Dendritic cell treated with granulocyte-macrophage colony-stimulating factor and Interleukin-4, amounts not matched to agents 40 ng/mL and 50 ng/mL, for 4 days (primary cell): ENCODE data around the gene CCDC120.
A peak's percentile ranks its signal among the peaks of the same experiment; 100 is the strongest.

Source experiments
- H3K27ac Mint-ChIP-seq: one replicate; pipeline ENCODE4 v1.8.0; 2022; ENCODE audit warnings: mild to moderate bottlenecking, mixed read lengths
- H3K27me3 Mint-ChIP-seq: one replicate; pipeline ENCODE4 v1.8.0; 2022; ENCODE audit warnings: mild to moderate bottlenecking, mixed read lengths
- H3K36me3 Mint-ChIP-seq: one replicate; pipeline ENCODE4 v1.8.0; 2022; ENCODE audit warnings: low read depth, mixed read lengths
- H3K4me1 Mint-ChIP-seq: one replicate; pipeline ENCODE4 v1.8.0; 2022; ENCODE audit warnings: low read depth, mixed read lengths
- H3K4me3 Mint-ChIP-seq: one replicate; pipeline ENCODE4 v1.8.0; 2022; ENCODE audit warnings: mild to moderate bottlenecking, moderate library complexity, mixed read lengths
- H3K9me3 Mint-ChIP-seq: one replicate; pipeline ENCODE4 v1.8.0; 2022; ENCODE audit warnings: mixed read lengths
- intact Hi-C: fragments of 100-400 bp; cut with micrococcal nuclease; formaldehyde crosslinking; loops from one replicate; pipeline ENCODE4 v1.15.0; 2022

CCDC120 gene

GRCh38 chrX:49058794-49059193, at the start of gene CCDC120:
Gene CCDC120 (plus strand): TSS chrX:49058999. CDS start chrX:49062042, 3,043 bp downstream.
- H3K4me1 Mint-ChIP-seq = peaks cover 16% of the 10 kb centered on the region
- no peak within 1 kb of the TSS for H3K27ac Mint-ChIP-seq
- H3K9me3 Mint-ChIP-seq = no peaks in the 10 kb centered on the region
- peaks cover 2% of the 10 kb centered on the region for H3K36me3 Mint-ChIP-seq
- H3K4me3 Mint-ChIP-seq = no peak within 1 kb of the TSS
- H3K27me3 Mint-ChIP-seq = no peaks in the 10 kb centered on the region
- intact Hi-C loops = no loop called here

GRCh38 chrX:49019050-49019449, 39.7 kb upstream of the CCDC120 start:
- Mint-ChIP-seq H3K9me3 (no peaks in the 10 kb centered on the region), H3K4me1 (peaks cover 9% of the 10 kb centered on the region), H3K27me3 (no peaks in the 10 kb centered on the region), H3K36me3 (peaks cover 3% of the 10 kb centered on the region), H3K4me3 (no peak overlapping the region), H3K27ac (no peak overlapping the region)
- intact Hi-C loops = no loop called here

- H3K27me3 Mint-ChIP-seq = no peaks in the 10 kb centered on the region
- H3K4me3 Mint-ChIP-seq = no peak overlapping the region
- H3K27ac Mint-ChIP-seq = no peak overlapping the region
- no peaks in the 10 kb centered on the region for H3K9me3 Mint-ChIP-seq
- intact Hi-C loops = no loop called here
- H3K4me1 Mint-ChIP-seq = peaks cover 9% of the 10 kb centered on the region
- peaks cover 10% of the 10 kb centered on the region for H3K36me3 Mint-ChIP-seq
These were observed 39.1 kb upstream of the CCDC120 start for GRCh38 chrX:49019599-49020249.

GRCh38 chrX:49029876-49030275, 28.9 kb upstream of the CCDC120 start:
- intact Hi-C loops = loop anchor here (10.0 kb wide), 1 partner anchor 45 kb away; no protein-coding TSS in a partner anchor
- no peaks in the 10 kb centered on the region for H3K27me3 Mint-ChIP-seq
- H3K27ac Mint-ChIP-seq = no peak overlapping the region

GRCh38 chrX:49030283-49030682, 28.5 kb upstream of the CCDC120 start:
- no peaks in the 10 kb centered on the region for H3K27me3 Mint-ChIP-seq
- peaks cover 88% of the 10 kb centered on the region for H3K36me3 Mint-ChIP-seq
- no peaks in the 10 kb centered on the region for H3K9me3 Mint-ChIP-seq
- intact Hi-C loops = loop anchor here (10.0 kb wide), 1 partner anchor 45 kb away; no protein-coding TSS in a partner anchor
- H3K4me3 Mint-ChIP-seq = no peak overlapping the region
- no peak overlapping the region for H3K27ac Mint-ChIP-seq
- H3K4me1 Mint-ChIP-seq = peaks cover 29% of the 10 kb centered on the region

More at GRCh38 chrX:49029876-49030275, 28.9 kb upstream of the CCDC120 start:
- H3K4me3 Mint-ChIP-seq = no peak overlapping the region
- H3K4me1 Mint-ChIP-seq = peaks cover 28% of the 10 kb centered on the region
- H3K36me3 Mint-ChIP-seq = peaks cover 87% of the 10 kb centered on the region
- H3K9me3 Mint-ChIP-seq = no peaks in the 10 kb centered on the region

- intact Hi-C loops = loop anchor here (10.0 kb wide), 1 partner anchor 53 kb away; no protein-coding TSS in a partner anchor
- H3K4me3 Mint-ChIP-seq = no peak overlapping the region
- H3K27ac Mint-ChIP-seq = peak overlapping the region; percentile 94
- no peaks in the 10 kb centered on the region for H3K9me3 Mint-ChIP-seq
- H3K4me1 Mint-ChIP-seq = peaks cover 42% of the 10 kb centered on the region
- H3K27me3 Mint-ChIP-seq = no peaks in the 10 kb centered on the region
- H3K36me3 Mint-ChIP-seq = peaks cover 74% of the 10 kb centered on the region
These were observed 20.8 kb upstream of the CCDC120 start for GRCh38 chrX:49037883-49038475.

GRCh38 chrX:49039598-49040375, 19.0 kb upstream of the CCDC120 start:
- Mint-ChIP-seq H3K27me3 (no peaks in the 10 kb centered on the region), H3K36me3 (peaks cover 57% of the 10 kb centered on the region), H3K27ac (peak overlapping the region; percentile 94), H3K4me1 (peaks cover 31% of the 10 kb centered on the region), H3K4me3 (peak overlapping the region; percentile 90), H3K9me3 (no peaks in the 10 kb centered on the region)
- intact Hi-C loops = loop anchor here (2.0 to 10.0 kb wide), 4 partner anchors 55 to 122 kb away; partner anchors contain the start of gene PIM2

GRCh38 chrX:49040376-49040955, 18.3 kb upstream of the CCDC120 start:
- Mint-ChIP-seq H3K4me3 (peak overlapping the region; percentile 90), H3K27ac (peak overlapping the region; percentile 94), H3K9me3 (no peaks in the 10 kb centered on the region), H3K36me3 (peaks cover 53% of the 10 kb centered on the region), H3K27me3 (no peaks in the 10 kb centered on the region), H3K4me1 (peaks cover 29% of the 10 kb centered on the region)
- intact Hi-C loops = loop anchor here (2.0 to 10.0 kb wide), 3 partner anchors 64 to 123 kb away; partner anchors contain the start of gene PIM2

- H3K4me3 Mint-ChIP-seq = peak overlapping the region; percentile 90
- intact Hi-C loops = loop anchor here (2.0 to 10.0 kb wide), 3 partner anchors 63 to 125 kb away; partner anchors contain the start of gene PIM2
These were observed 16.8 kb upstream of the CCDC120 start for GRCh38 chrX:49041744-49042580.

GRCh38 chrX:49042581-49043219, 16.1 kb upstream of the CCDC120 start:
- Mint-ChIP-seq H3K27ac (peak overlapping the region; percentile 94), H3K4me1 (peaks cover 29% of the 10 kb centered on the region), H3K9me3 (no peaks in the 10 kb centered on the region), H3K36me3 (peaks cover 44% of the 10 kb centered on the region), H3K27me3 (no peaks in the 10 kb centered on the region), H3K4me3 (peak overlapping the region; percentile 90)
- intact Hi-C loops = loop anchor here (1.0 to 10.0 kb wide), 3 partner anchors 40 to 125 kb away; partner anchors contain the start of genes GRIPAP1 and PIM2

More at GRCh38 chrX:49041744-49042580, 16.8 kb upstream of the CCDC120 start:
- Mint-ChIP-seq H3K27ac (peak overlapping the region; percentile 94), H3K36me3 (peaks cover 51% of the 10 kb centered on the region), H3K4me1 (peaks cover 29% of the 10 kb centered on the region), H3K27me3 (no peaks in the 10 kb centered on the region), H3K9me3 (no peaks in the 10 kb centered on the region)

GRCh38 chrX:49043220-49043986, 15.4 kb upstream of the CCDC120 start, which contains the start of gene TFE3:
Gene TFE3 (minus strand): TSS chrX:49043357. CDS start chrX:49043226, 131 bp downstream.
- Mint-ChIP-seq H3K27ac (peak within 1 kb of the TSS; percentile 94), H3K4me1 (peaks cover 29% of the 10 kb centered on the region), H3K36me3 (peaks cover 37% of the 10 kb centered on the region), H3K9me3 (no peaks in the 10 kb centered on the region), H3K27me3 (no peaks in the 10 kb centered on the region), H3K4me3 (peak within 1 kb of the TSS; percentile 90)
- intact Hi-C loops = loop anchor here (1.0 to 10.0 kb wide), 3 partner anchors 41 to 126 kb away; partner anchors contain the start of genes GRIPAP1 and PIM2

- Mint-ChIP-seq H3K27me3 (no peaks in the 10 kb centered on the region), H3K27ac (peak overlapping the region; percentile 94), H3K4me1 (peaks cover 24% of the 10 kb centered on the region), H3K4me3 (peak overlapping the region; percentile 37), H3K36me3 (peaks cover 31% of the 10 kb centered on the region), H3K9me3 (no peaks in the 10 kb centered on the region)
- intact Hi-C loops = loop anchor here (1.0 to 10.0 kb wide), 3 partner anchors 42 to 127 kb away; partner anchors contain the start of genes GRIPAP1 and PIM2
These were observed 14.9 kb upstream of the CCDC120 start for GRCh38 chrX:49043987-49044281.
